Measurements from ENCODE around the gene SKP1. TPM values are rescaled to one million over a fixed set of nuclear protein-coding genes. Genes with fewer than 3 reads are reported as not detected.
"Not testable (repeated sequence)": the region's sequence is repeated elsewhere in the genome, so short reads cannot be mapped to it uniquely, and the experiment has no call there.

The SKP1 gene
- 100 to 1,000 TPM in 3 of 4 donors, 10 to 100 TPM in 1; 89.4 to 155 (median 129) TPM for total RNA-seq

- H3K27ac ChIP-seq, result peak within 1 kb of the TSS; percentile 92 to 100 (median 99)
- TF ChIP-seq CTCF (IDR thresholded peaks at IDR 0.05) (peak in 1 of 6 experiments; percentile 16), POLR2A (IDR thresholded peaks at IDR 0.05) (peak; percentile 99 to 100)
- peak within 1 kb of the TSS; percentile 63 to 94 (median 79) for H3K4me3 ChIP-seq
- no peaks in the 10 kb centered on the region for H3K27me3 ChIP-seq
- H3K4me1 ChIP-seq, result peaks cover 0 to 43% (median 4%) of the 10 kb centered on the region in 4 donors
- DNase-seq, result peak; percentile 80 to 93 (median 93)
- H3K9me3 ChIP-seq, result no peaks in the 10 kb centered on the region
- peaks cover 0 to 19% (median 0%) of the 10 kb centered on the region in 3 donors for H3K36me3 ChIP-seq
These were observed at the start of gene SKP1 for GRCh38 chr5:134176511-134177368. SKP1 (minus strand) TSS chr5:134176950; CDS start chr5:134174022, 2,928 bp downstream.

GRCh38 chr5:134225780-134226440 lies 49.2 kb upstream of the SKP1 start, which contains the start of gene PPP2CA:
PPP2CA (minus strand) TSS chr5:134226073; CDS start chr5:134225861, 212 bp downstream.
- TF ChIP-seq POLR2A (IDR thresholded peaks at IDR 0.05) (peak; percentile 64 to 70), CTCF (IDR thresholded peaks at IDR 0.05) (no peak)
- Histone ChIP-seq H3K27me3 (no peaks in the 10 kb centered on the region), H3K9me3 (no peaks in the 10 kb centered on the region), H3K4me1 (peaks cover under 1 to 42% (median 11%) of the 10 kb centered on the region in 4 donors), H3K36me3 (peaks cover 0 to 3% (median 0%) of the 10 kb centered on the region in 3 donors), H3K4me3 (peak within 1 kb of the TSS; percentile 79 to 97 (median 91)), H3K27ac (peak within 1 kb of the TSS; percentile 98 to 100 (median 99))
- DNase-seq, result peak; percentile 96 to 100 (median 99)

- Histone ChIP-seq H3K27ac (peak overlapping the region; percentile 98 to 100 (median 99)), H3K4me3 (peak overlapping the region; percentile 79 to 97 (median 91)), H3K27me3 (no peaks in the 10 kb centered on the region), H3K36me3 (peaks cover 0 to 7% (median 0%) of the 10 kb centered on the region in 3 donors), H3K4me1 (peaks cover 3 to 48% (median 11%) of the 10 kb centered on the region in 4 donors), H3K9me3 (no peaks in the 10 kb centered on the region)
- TF ChIP-seq POLR2A (IDR thresholded peaks at IDR 0.05) (no peak), CTCF (IDR thresholded peaks at IDR 0.05) (peak in 4 of 6 experiments; percentile 16 to 25 (median 17))
- DNase-seq, result peak; percentile 70 to 79 (median 78)
These were observed 48.4 kb upstream of the SKP1 start for GRCh38 chr5:134224888-134225779.

- Histone ChIP-seq H3K36me3 (peaks cover 0 to 7% (median 0%) of the 10 kb centered on the region in 3 donors), H3K4me3 (peak overlapping the region in 3 of 4 donors; percentile 79 to 97 (median 90)), H3K27me3 (no peaks in the 10 kb centered on the region), H3K9me3 (no peaks in the 10 kb centered on the region), H3K27ac (peak overlapping the region in 2 of 4 donors; percentile 11 to 99), H3K4me1 (peaks cover 3 to 62% (median 16%) of the 10 kb centered on the region in 4 donors)
- no peak for TF ChIP-seq CTCF (IDR thresholded peaks at IDR 0.05)
- no peak for TF ChIP-seq POLR2A (IDR thresholded peaks at IDR 0.05)
- no peak for DNase-seq
These were observed 46.9 kb upstream of the SKP1 start for GRCh38 chr5:134223406-134224248.

- peaks cover 3 to 60% (median 20%) of the 10 kb centered on the region in 4 donors for H3K4me1 ChIP-seq
These were observed 44.9 kb upstream of the SKP1 start for GRCh38 chr5:134221690-134222089.

More at GRCh38 chr5:134221690-134222089, 44.9 kb upstream of the SKP1 start:
- DNase-seq, H3K36me3 ChIP-seq, H3K4me3 ChIP-seq, H3K27me3 ChIP-seq, H3K9me3 ChIP-seq: not testable (repeated sequence)
- H3K27ac ChIP-seq, result peak overlapping the region in 1 of 4 donors; percentile 6
